ENCODE data around the gene KIF4A. TPM values are rescaled to one million over a fixed set of nuclear protein-coding genes. Genes with fewer than 3 reads are reported as not detected.

Gene KIF4A
- total RNA-seq, 1 experiment from 2014 or later = 35.8 TPM

DNA sequence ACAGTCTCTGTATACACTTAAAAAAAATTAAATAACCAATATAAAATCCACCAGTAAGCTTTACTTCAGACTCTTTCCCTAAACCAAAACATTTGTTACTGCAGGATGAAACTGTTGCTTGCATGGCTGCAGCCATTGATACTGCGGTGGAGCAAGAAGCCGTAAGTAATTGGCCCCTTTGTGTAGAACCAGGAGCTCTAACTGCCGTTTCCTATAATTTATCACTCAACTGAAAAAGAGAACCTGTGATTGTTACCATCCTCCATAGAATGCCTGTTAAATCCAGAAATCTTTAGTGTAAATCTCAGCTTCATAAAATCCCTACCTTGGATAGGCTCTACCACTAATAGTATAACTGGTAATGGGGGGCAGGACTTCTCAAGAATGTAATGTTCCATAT is 62.6 kb downstream of the KIF4A start:
- CTCF ChIA-PET = no interaction called here
- ATAC-seq = no peak
- Histone ChIP-seq H3K79me2 (ENCODE audit: low read length) (no peaks in the 10 kb centered on the region), H3K27ac (ENCODE audit: low read length) (no peak overlapping the region), H3K9me3 (ENCODE audit: low read length) (no peaks in the 10 kb centered on the region), H4K20me1 (ENCODE audit: low read length) (no peaks in the 10 kb centered on the region), H3K4me1 (ENCODE audit: insufficient read depth, low read length) (no peaks in the 10 kb centered on the region), H3K9ac (ENCODE audit: low read length) (no peak overlapping the region), H2AFZ (ENCODE audit: low read length) (no peak overlapping the region), H3K4me2 (ENCODE audit: low read length) (no peak overlapping the region), H3K27me3 (ENCODE audit: low read length) (no peaks in the 10 kb centered on the region), H3K4me3 (ENCODE audit: low read length) (no peak overlapping the region), H3F3A (ENCODE audit: low read length, unreplicated experiment) (no peaks in the 10 kb centered on the region), H3K36me3 (ENCODE audit: low read depth, low read length) (peaks cover 17% of the 10 kb centered on the region), H3K9me2 (replicated peaks; ENCODE audit: low read length) (no peaks in the 10 kb centered on the region)
- no TSS peak for BruUV-seq (replicated peaks)
- DNase-seq = no peak
- no peak for TF ChIP-seq EZH2 (IDR thresholded peaks at IDR 0.05; ENCODE audit: low read length, unreplicated experiment)
- POLR2A ChIA-PET (ENCODE audit: unreplicated experiment) = no interaction called here
- intact Hi-C loops (cut with micrococcal nuclease) = no loop called here

DNA sequence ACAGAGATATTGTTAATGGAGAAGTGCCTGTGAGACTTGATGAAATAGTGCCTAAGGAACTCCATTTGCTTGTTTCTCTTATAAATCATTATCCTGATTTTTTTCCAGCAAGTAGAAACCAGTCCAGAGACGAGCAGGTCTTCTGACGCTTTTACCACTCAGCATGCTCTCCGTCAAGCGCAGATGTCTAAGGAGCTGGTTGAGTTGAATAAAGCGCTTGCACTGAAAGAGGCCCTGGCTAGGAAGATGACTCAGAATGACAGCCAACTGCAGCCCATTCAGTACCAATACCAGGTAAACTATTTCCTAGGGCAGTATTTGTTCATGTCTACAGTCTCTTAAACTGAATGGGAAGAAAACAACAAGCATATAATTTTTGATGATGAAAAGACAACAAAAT is 63.6 kb downstream of the KIF4A start:
- peaks cover 11% of the 10 kb centered on the region for H3K36me3 ChIP-seq (ENCODE audit: low read depth, low read length)
- H3K4me3 ChIP-seq (ENCODE audit: low read length) = no peak overlapping the region
- H3K79me2 ChIP-seq (ENCODE audit: low read length) = no peaks in the 10 kb centered on the region
- H3K9ac ChIP-seq (ENCODE audit: low read length) = no peak overlapping the region
- H2AFZ ChIP-seq (ENCODE audit: low read length) = no peak overlapping the region
- H3K4me2 ChIP-seq (ENCODE audit: low read length) = no peak overlapping the region
- H3K4me1 ChIP-seq (ENCODE audit: insufficient read depth, low read length) = no peaks in the 10 kb centered on the region
- H3F3A ChIP-seq (ENCODE audit: low read length, unreplicated experiment) = no peaks in the 10 kb centered on the region
- ChIA-PET POLR2A (ENCODE audit: unreplicated experiment) (no interaction called here), CTCF (no interaction called here)
- H3K27ac ChIP-seq (ENCODE audit: low read length) = no peak overlapping the region
- no peaks in the 10 kb centered on the region for H4K20me1 ChIP-seq (ENCODE audit: low read length)
- no peaks in the 10 kb centered on the region for H3K27me3 ChIP-seq (ENCODE audit: low read length)
- ATAC-seq (no peak), DNase-seq (no peak)
- BruUV-seq (replicated peaks) = no TSS peak
- no peaks in the 10 kb centered on the region for H3K9me2 ChIP-seq (replicated peaks; ENCODE audit: low read length)
- no peaks in the 10 kb centered on the region for H3K9me3 ChIP-seq (ENCODE audit: low read length)
- no peak for TF ChIP-seq EZH2 (IDR thresholded peaks at IDR 0.05; ENCODE audit: low read length, unreplicated experiment)
- TF ChIP-seq, protein P1, sequence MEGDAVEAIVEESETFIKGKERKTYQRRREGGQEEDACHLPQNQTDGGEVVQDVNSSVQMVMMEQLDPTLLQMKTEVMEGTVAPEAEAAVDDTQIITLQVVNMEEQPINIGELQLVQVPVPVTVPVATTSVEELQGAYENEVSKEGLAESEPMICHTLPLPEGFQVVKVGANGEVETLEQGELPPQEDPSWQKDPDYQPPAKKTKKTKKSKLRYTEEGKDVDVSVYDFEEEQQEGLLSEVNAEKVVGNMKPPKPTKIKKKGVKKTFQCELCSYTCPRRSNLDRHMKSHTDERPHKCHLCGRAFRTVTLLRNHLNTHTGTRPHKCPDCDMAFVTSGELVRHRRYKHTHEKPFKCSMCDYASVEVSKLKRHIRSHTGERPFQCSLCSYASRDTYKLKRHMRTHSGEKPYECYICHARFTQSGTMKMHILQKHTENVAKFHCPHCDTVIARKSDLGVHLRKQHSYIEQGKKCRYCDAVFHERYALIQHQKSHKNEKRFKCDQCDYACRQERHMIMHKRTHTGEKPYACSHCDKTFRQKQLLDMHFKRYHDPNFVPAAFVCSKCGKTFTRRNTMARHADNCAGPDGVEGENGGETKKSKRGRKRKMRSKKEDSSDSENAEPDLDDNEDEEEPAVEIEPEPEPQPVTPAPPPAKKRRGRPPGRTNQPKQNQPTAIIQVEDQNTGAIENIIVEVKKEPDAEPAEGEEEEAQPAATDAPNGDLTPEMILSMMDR (conservative IDR thresholded peaks at IDR 0.05; ENCODE audit: low read depth, low read length) = no peak
- no peak for TF ChIP-seq EZH2phosphoT487 (IDR thresholded peaks at IDR 0.05; ENCODE audit: borderline replicate concordance, low read length)
- intact Hi-C loops (cut with micrococcal nuclease) = no loop called here

DNA sequence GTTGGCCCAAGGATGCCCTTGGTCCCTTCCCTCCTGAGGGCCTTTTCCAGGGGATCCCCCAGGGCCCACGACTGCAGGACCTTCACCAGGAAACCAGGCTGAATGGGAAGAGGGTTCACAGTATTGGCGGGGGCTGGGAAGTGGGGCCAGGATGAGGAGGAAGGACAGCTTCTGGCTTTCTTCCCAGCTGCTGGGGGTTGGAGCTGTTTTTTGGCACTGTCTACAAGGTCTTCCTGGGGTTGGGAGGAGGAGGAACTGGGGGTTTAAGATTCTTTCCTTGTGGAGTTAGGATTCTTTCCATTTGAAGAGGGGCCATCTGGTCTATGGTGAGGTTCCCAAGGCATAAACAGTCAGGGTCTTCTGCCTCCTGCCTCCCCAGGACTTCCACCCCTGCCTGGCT is 64.8 kb downstream of the KIF4A start:
- no peak for DNase-seq
- Histone ChIP-seq H3K9ac (ENCODE audit: low read length) (no peak overlapping the region), H4K20me1 (ENCODE audit: low read length) (no peaks in the 10 kb centered on the region), H3K9me2 (replicated peaks; ENCODE audit: low read length) (no peaks in the 10 kb centered on the region), H3K4me1 (ENCODE audit: insufficient read depth, low read length) (no peaks in the 10 kb centered on the region), H3K9me3 (ENCODE audit: low read length) (no peaks in the 10 kb centered on the region), H3K27ac (ENCODE audit: low read length) (no peak overlapping the region), H2AFZ (ENCODE audit: low read length) (no peak overlapping the region), H3K27me3 (ENCODE audit: low read length) (no peaks in the 10 kb centered on the region), H3K4me3 (ENCODE audit: low read length) (no peak overlapping the region), H3F3A (ENCODE audit: low read length, unreplicated experiment) (no peaks in the 10 kb centered on the region), H3K79me2 (ENCODE audit: low read length) (no peaks in the 10 kb centered on the region), H3K36me3 (ENCODE audit: low read depth, low read length) (peaks cover 17% of the 10 kb centered on the region), H3K4me2 (ENCODE audit: low read length) (no peak overlapping the region)
- TF ChIP-seq EZH2 (IDR thresholded peaks at IDR 0.05; ENCODE audit: low read length, unreplicated experiment) (no peak), EZH2phosphoT487 (IDR thresholded peaks at IDR 0.05; ENCODE audit: borderline replicate concordance, low read length) (no peak)
- TF ChIP-seq, protein P1 (conservative IDR thresholded peaks at IDR 0.05; ENCODE audit: low read depth, low read length) = no peak
- ChIA-PET POLR2A (ENCODE audit: unreplicated experiment) (no interaction called here), CTCF (no interaction called here)
- intact Hi-C loops (cut with micrococcal nuclease) = no loop called here
- no TSS peak for BruUV-seq (replicated peaks)
- ATAC-seq = no peak

Data from PC-3 (cell line).